GM23338 (cell line): ENCODE measurements around the gene DRAM1. TPM values are rescaled to one million over a fixed set of nuclear protein-coding genes. Genes with fewer than 3 reads are reported as not detected.

ENCODE experiments used
- ATAC-seq: fragments of 200-7000 bp; cut with Tn5 transposase; 3 replicates; pipeline ENCODE4 v1.9.1; 2020
- DNase-seq: peaks from one replicate; pipeline ENCODE4 v3.0.0-alpha.2; 2015; ENCODE audit warnings: low spot score
- H2AFZ ChIP-seq: fragments of 200-600 bp; sonication (generic); 2 replicates; pipeline ENCODE4 v1.8.0; 2016; ENCODE audit warnings: antibody characterized with exemption, mild to moderate bottlenecking, moderate library complexity
- H3F3A ChIP-seq: fragments of 200-600 bp; sonication (generic); replicated peaks from 2 replicates; pipeline ENCODE4 v1.8.0; 2017; ENCODE audit warnings: antibody characterized with exemption, mixed run types, low read depth
- H3K27ac ChIP-seq: fragments of 200-600 bp; sonication (generic); 2 replicates; pipeline ENCODE4 v1.6.1; 2016; ENCODE audit warnings: low read depth
- H3K27me3 ChIP-seq: fragments of 200-600 bp; sonication (generic); 2 replicates; pipeline ENCODE4 v1.8.0; 2016; ENCODE audit warnings: mild to moderate bottlenecking, mixed run types, moderate library complexity; ENCODE audit not compliant: insufficient read depth
- H3K36me3 ChIP-seq: fragments of 200-600 bp; sonication (generic); 2 replicates; pipeline ENCODE4 v1.8.0; 2016; ENCODE audit warnings: mild to moderate bottlenecking; ENCODE audit not compliant: insufficient read depth
- H3K4me1 ChIP-seq: fragments of 200-600 bp; sonication (generic); 2 replicates; pipeline ENCODE4 v1.8.0; 2016; ENCODE audit warnings: mild to moderate bottlenecking, moderate library complexity; ENCODE audit not compliant: insufficient read depth
- H3K4me2 ChIP-seq: fragments of 200-600 bp; sonication (generic); 2 replicates; pipeline ENCODE4 v1.7.1; 2017; ENCODE audit warnings: mixed run types
- H3K4me3 ChIP-seq: fragments of 200-600 bp; sonication (generic); 2 replicates; pipeline ENCODE4 v1.6.1; 2016; ENCODE audit warnings: mixed run types
- H3K79me2 ChIP-seq: fragments of 200-600 bp; sonication (generic); replicated peaks from 2 replicates; pipeline ENCODE4 v1.8.0; 2017; ENCODE audit warnings: mild to moderate bottlenecking; ENCODE audit not compliant: insufficient read depth
- H3K9me2 ChIP-seq: fragments of 200-600 bp; sonication (generic); 2 replicates; pipeline ENCODE4 v1.8.0; 2017; ENCODE audit not compliant: insufficient read depth
- H4K20me1 ChIP-seq: fragments of 200-600 bp; sonication (generic); replicated peaks from 2 replicates; pipeline ENCODE4 v1.8.0; 2017; ENCODE audit warnings: mild to moderate bottlenecking; ENCODE audit not compliant: insufficient read depth
- H3K27ac Mint-ChIP-seq: 2 replicates; pipeline ENCODE4 v1.8.0; 2020; ENCODE audit warnings: inconsistent platforms, mild to moderate bottlenecking, moderate library complexity, mixed read lengths
- H3K27me3 Mint-ChIP-seq: 3 replicates; pipeline ENCODE4 v1.8.0; 2022; ENCODE audit warnings: low read depth, mild to moderate bottlenecking, moderate library complexity, mixed read lengths, inconsistent platforms; ENCODE audit not compliant: insufficient read depth, poor library complexity
- H3K36me3 Mint-ChIP-seq: 3 replicates; pipeline ENCODE4 v1.8.0; 2021; ENCODE audit warnings: low read depth, mild to moderate bottlenecking, inconsistent platforms, moderate library complexity, mixed read lengths
- H3K4me1 Mint-ChIP-seq: 3 replicates; pipeline ENCODE4 v1.8.0; 2020; ENCODE audit warnings: mild to moderate bottlenecking, inconsistent platforms, mixed read lengths
- H3K4me3 Mint-ChIP-seq: 3 replicates; pipeline ENCODE4 v1.8.0; 2021; ENCODE audit warnings: moderate library complexity, mild to moderate bottlenecking, inconsistent platforms, mixed read lengths
- H3K9me3 Mint-ChIP-seq: 3 replicates; pipeline ENCODE4 v1.8.0; 2020; ENCODE audit warnings: moderate library complexity, mild to moderate bottlenecking, inconsistent platforms, mixed read lengths
- CREB1 ChIP-seq: fragments of 250-450 bp; sonication (Bioruptor Pico); IDR thresholded peaks from 2 replicates; pipeline ENCODE4 v1.5.0; 2020; ENCODE audit warnings: low read depth, mild to moderate bottlenecking, moderate library complexity
- EZH2 ChIP-seq: fragments of 200-600 bp; sonication (generic); IDR thresholded peaks from one replicate; pipeline ENCODE4 v1.8.0; 2017; ENCODE audit warnings: antibody characterized with exemption, mild to moderate bottlenecking, low read depth; ENCODE audit not compliant: unreplicated experiment
- NANOG ChIP-seq: IDR thresholded peaks from 2 replicates; pipeline ENCODE4 v1.6.1; 2016; ENCODE audit warnings: antibody characterized with exemption, borderline replicate concordance
- STAT1 ChIP-seq: IDR thresholded peaks from one replicate; pipeline ENCODE4 v1.6.1; 2016; ENCODE audit warnings: antibody characterized with exemption; ENCODE audit not compliant: unreplicated experiment
- ZNF114 ChIP-seq: fragments of 250-450 bp; sonication (Bioruptor Pico); IDR thresholded peaks from 2 replicates; pipeline ENCODE4 v1.5.0; 2020; ENCODE audit warnings: mild to moderate bottlenecking, moderate library complexity
- ZNF331 ChIP-seq: fragments of 250-450 bp; sonication (Bioruptor Pico); IDR thresholded peaks from 2 replicates; pipeline ENCODE4 v1.5.0; 2020; ENCODE audit warnings: low read depth, mild to moderate bottlenecking, moderate library complexity
- polyA plus RNA-seq: library from polyadenylated mRNA; unstranded; fragments of >200 nt; fragmentation: Nextera tagmentation; extraction: Ambion mirVana; gene quantifications from 2 replicates; pipeline ENCODE4 v1.2.1, GENCODE V29; 2016
- total RNA-seq: library from RNA; depleted of rRNA; stranded (reverse); fragments of >200 nt; shearing (Covaris generic); gene quantifications from 2 replicates; pipeline ENCODE4 v1.2.3, GENCODE V29; 2014
- TF ChIP-seq, protein P1 (sequence below): IDR thresholded peaks from 2 replicates; pipeline ENCODE4 v1.6.1; 2016; ENCODE audit warnings: antibody characterized with exemption
- TF ChIP-seq, protein P2 (sequence below): fragments of 250-450 bp; sonication (Bioruptor Pico); IDR thresholded peaks from 2 replicates; pipeline ENCODE4 v1.5.0; 2020; ENCODE audit warnings: mild to moderate bottlenecking, moderate library complexity
- TF ChIP-seq, protein P3 (sequence below): IDR thresholded peaks from one replicate; pipeline ENCODE4 v1.6.1; 2018; ENCODE audit warnings: antibody characterized with exemption; ENCODE audit not compliant: unreplicated experiment

DRAM1 gene
- total and polyA plus RNA-seq, 2 experiments from 2014 or later, result 5.7 to 8.5 TPM

DNA sequence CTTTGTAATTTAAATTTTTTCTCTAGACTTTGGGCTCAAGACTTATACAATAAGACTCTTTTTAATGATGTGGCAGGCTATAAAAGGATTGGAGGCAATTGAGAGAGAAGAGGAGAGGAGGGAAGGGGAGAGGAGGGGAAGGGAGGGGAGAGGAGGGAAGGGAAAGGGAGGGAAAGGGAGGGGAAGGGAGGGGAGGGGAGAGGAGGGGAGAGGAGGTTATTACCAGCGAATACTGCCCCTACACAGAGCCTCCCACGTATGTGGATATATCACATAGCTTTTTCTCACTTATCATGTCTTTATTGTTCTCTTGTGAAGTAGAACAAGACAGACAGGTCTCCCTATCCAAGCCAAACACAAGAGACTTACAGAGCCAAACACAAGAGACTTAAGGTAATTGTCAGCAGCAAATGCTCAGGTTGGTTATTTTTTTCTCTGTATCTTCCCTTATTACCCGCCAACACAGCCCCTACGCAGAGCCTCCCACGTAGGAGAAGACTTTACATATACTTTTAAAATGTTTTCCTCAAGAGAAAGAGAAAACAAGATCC lies 63.1 kb downstream of the DRAM1 start (continued):
- TF ChIP-seq ZNF114, result no peak
- no peak for TF ChIP-seq NANOG
- no peak for TF ChIP-seq CREB1 (CRISPR knock-in tag)
- TF ChIP-seq, protein P1, sequence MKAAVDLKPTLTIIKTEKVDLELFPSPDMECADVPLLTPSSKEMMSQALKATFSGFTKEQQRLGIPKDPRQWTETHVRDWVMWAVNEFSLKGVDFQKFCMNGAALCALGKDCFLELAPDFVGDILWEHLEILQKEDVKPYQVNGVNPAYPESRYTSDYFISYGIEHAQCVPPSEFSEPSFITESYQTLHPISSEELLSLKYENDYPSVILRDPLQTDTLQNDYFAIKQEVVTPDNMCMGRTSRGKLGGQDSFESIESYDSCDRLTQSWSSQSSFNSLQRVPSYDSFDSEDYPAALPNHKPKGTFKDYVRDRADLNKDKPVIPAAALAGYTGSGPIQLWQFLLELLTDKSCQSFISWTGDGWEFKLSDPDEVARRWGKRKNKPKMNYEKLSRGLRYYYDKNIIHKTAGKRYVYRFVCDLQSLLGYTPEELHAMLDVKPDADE, result no peak
- TF ChIP-seq ZNF331, result no peak

DNA sequence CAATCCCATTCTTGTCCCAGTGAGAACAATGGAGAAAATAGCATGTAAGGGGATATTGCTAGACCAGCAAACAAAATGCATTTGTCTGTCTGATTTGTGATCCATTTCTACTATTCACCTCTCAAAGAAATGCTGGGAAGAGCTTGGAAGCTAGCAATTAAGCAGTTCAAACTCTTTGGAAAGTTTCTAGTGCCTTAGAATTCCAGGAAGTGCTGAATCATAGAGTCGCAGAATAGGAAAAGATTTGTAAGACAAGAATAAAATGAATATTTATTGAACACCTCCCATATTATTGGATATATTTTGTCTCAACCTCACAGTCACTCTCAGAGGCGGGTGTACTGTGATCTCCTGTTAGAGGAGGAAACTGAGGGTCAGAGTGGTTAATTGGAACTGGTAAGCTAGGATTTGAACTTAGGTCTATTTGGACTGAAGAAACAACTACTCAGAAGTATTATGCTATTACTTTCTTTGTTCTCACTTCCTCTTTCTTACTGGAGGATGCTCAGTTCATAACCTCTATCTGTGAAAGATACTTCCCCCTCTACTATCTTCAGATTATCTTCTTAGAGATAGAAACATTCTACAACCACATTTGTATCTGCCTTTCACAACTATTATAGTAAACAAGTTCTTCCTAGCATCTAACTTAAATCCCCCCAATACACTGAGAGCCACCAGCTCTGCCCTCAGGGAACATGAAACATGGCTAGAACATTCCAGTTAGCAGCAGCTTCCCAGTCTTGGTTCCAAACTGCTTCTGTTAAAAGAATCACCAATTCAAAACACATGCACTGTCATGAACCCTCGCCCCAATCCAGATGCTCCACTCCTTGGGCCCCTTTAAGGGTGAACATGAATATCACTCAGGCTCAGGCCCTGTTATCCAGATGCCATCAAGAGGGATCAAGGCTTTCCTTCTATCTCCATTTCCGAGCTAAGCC lies 64.2 kb downstream of the DRAM1 start:
- ATAC-seq (no peak), DNase-seq (no peak)
- Mint-ChIP-seq H3K27me3 (no peaks in the 10 kb centered on the region), H3K9me3 (no peaks in the 10 kb centered on the region), H3K27ac (no peak overlapping the region), H3K4me1 (peaks cover 15% of the 10 kb centered on the region; the same call in 2 of the 3 replicates), H3K36me3 (no peaks in the 10 kb centered on the region), H3K4me3 (no peak overlapping the region)
- no peak overlapping the region for H3K4me3 ChIP-seq
- no peaks in the 10 kb centered on the region for H3F3A ChIP-seq
- no peak for TF ChIP-seq EZH2
- TF ChIP-seq ZNF114, result no peak
- TF ChIP-seq ZNF331, result no peak
- TF ChIP-seq, protein P2, sequence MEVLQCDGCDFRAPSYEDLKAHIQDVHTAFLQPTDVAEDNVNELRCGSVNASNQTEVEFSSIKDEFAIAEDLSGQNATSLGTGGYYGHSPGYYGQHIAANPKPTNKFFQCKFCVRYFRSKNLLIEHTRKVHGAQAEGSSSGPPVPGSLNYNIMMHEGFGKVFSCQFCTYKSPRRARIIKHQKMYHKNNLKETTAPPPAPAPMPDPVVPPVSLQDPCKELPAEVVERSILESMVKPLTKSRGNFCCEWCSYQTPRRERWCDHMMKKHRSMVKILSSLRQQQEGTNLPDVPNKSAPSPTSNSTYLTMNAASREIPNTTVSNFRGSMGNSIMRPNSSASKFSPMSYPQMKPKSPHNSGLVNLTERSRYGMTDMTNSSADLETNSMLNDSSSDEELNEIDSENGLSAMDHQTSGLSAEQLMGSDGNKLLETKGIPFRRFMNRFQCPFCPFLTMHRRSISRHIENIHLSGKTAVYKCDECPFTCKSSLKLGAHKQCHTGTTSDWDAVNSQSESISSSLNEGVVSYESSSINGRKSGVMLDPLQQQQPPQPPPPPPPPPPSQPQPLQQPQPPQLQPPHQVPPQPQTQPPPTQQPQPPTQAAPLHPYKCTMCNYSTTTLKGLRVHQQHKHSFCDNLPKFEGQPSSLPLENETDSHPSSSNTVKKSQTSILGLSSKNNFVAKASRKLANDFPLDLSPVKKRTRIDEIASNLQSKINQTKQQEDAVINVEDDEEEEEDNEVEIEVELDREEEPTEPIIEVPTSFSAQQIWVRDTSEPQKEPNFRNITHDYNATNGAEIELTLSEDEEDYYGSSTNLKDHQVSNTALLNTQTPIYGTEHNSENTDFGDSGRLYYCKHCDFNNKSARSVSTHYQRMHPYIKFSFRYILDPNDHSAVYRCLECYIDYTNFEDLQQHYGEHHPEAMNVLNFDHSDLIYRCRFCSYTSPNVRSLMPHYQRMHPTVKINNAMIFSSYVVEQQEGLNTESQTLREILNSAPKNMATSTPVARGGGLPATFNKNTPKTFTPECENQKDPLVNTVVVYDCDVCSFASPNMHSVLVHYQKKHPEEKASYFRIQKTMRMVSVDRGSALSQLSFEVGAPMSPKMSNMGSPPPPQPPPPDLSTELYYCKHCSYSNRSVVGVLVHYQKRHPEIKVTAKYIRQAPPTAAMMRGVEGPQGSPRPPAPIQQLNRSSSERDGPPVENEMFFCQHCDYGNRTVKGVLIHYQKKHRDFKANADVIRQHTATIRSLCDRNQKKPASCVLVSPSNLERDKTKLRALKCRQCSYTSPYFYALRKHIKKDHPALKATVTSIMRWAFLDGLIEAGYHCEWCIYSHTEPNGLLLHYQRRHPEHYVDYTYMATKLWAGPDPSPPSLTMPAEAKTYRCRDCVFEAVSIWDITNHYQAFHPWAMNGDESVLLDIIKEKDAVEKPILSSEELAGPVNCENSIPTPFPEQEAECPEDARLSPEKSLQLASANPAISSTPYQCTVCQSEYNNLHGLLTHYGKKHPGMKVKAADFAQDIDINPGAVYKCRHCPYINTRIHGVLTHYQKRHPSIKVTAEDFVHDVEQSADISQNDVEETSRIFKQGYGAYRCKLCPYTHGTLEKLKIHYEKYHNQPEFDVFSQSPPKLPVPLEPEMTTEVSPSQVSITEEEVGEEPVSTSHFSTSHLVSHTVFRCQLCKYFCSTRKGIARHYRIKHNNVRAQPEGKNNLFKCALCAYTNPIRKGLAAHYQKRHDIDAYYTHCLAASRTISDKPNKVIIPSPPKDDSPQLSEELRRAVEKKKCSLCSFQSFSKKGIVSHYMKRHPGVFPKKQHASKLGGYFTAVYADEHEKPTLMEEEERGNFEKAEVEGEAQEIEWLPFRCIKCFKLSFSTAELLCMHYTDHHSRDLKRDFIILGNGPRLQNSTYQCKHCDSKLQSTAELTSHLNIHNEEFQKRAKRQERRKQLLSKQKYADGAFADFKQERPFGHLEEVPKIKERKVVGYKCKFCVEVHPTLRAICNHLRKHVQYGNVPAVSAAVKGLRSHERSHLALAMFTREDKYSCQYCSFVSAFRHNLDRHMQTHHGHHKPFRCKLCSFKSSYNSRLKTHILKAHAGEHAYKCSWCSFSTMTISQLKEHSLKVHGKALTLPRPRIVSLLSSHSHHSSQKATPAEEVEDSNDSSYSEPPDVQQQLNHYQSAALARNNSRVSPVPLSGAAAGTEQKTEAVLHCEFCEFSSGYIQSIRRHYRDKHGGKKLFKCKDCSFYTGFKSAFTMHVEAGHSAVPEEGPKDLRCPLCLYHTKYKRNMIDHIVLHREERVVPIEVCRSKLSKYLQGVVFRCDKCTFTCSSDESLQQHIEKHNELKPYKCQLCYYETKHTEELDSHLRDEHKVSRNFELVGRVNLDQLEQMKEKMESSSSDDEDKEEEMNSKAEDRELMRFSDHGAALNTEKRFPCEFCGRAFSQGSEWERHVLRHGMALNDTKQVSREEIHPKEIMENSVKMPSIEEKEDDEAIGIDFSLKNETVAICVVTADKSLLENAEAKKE, result no peak
- TF ChIP-seq, protein P3, sequence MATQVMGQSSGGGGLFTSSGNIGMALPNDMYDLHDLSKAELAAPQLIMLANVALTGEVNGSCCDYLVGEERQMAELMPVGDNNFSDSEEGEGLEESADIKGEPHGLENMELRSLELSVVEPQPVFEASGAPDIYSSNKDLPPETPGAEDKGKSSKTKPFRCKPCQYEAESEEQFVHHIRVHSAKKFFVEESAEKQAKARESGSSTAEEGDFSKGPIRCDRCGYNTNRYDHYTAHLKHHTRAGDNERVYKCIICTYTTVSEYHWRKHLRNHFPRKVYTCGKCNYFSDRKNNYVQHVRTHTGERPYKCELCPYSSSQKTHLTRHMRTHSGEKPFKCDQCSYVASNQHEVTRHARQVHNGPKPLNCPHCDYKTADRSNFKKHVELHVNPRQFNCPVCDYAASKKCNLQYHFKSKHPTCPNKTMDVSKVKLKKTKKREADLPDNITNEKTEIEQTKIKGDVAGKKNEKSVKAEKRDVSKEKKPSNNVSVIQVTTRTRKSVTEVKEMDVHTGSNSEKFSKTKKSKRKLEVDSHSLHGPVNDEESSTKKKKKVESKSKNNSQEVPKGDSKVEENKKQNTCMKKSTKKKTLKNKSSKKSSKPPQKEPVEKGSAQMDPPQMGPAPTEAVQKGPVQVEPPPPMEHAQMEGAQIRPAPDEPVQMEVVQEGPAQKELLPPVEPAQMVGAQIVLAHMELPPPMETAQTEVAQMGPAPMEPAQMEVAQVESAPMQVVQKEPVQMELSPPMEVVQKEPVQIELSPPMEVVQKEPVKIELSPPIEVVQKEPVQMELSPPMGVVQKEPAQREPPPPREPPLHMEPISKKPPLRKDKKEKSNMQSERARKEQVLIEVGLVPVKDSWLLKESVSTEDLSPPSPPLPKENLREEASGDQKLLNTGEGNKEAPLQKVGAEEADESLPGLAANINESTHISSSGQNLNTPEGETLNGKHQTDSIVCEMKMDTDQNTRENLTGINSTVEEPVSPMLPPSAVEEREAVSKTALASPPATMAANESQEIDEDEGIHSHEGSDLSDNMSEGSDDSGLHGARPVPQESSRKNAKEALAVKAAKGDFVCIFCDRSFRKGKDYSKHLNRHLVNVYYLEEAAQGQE, result no peak
- TF ChIP-seq STAT1, result no peak
- peak overlapping the region; percentile 78; the same call in 1 of the 2 replicates for H2AFZ ChIP-seq
- no peaks in the 10 kb centered on the region for H3K79me2 ChIP-seq
- no peaks in the 10 kb centered on the region for H4K20me1 ChIP-seq
- no peak overlapping the region for H3K27ac ChIP-seq
- H3K36me3 ChIP-seq, result no peaks in the 10 kb centered on the region
- no peaks in the 10 kb centered on the region for H3K27me3 ChIP-seq
- H3K9me2 ChIP-seq, result no peaks in the 10 kb centered on the region
- H3K4me1 ChIP-seq, result peaks cover 3% of the 10 kb centered on the region; the same call in 1 of the 2 replicates
- no peak overlapping the region for H3K4me2 ChIP-seq
